HEK293T (cell line): ENCODE data around the gene AIFM3.

Experiments used
- CTCF ChIA-PET: fragments of 350-600 bp; formaldehyde crosslinking; extraction: SDS; loops from one replicate; lab custom pipeline; 2021; ENCODE audit warnings: antibody characterized with exemption, inconsistent platforms; lab: Yijun Ruan, JAX
- POLR2A ChIA-PET: fragments of 350-600 bp; formaldehyde crosslinking; extraction: SDS; loops from one replicate; lab custom pipeline; 2020; ENCODE audit warnings: antibody characterized with exemption, inconsistent platforms; lab: Yijun Ruan, JAX
- DNase-seq: peaks from one replicate; pipeline ENCODE4 v3.0.0; 2012; ENCODE audit warnings: mixed read lengths; ENCODE audit errors: extremely low spot score
- ARNT ChIP-seq: fragments of 450-650 bp; IDR thresholded peaks from 2 replicates; pipeline ENCODE4 v1.6.1; 2017; ENCODE audit warnings: mild to moderate bottlenecking
- BHLHE40 ChIP-seq: fragments of 450-650 bp; IDR thresholded peaks from 2 replicates; pipeline ENCODE4 v1.6.1; 2016; ENCODE audit warnings: mild to moderate bottlenecking, moderate library complexity, borderline replicate concordance
- CTBP1 ChIP-seq: fragments of 450-650 bp; IDR thresholded peaks from 2 replicates; pipeline ENCODE4 v1.6.1; 2016; ENCODE audit warnings: borderline replicate concordance
- ELF4 ChIP-seq: fragments of 450-650 bp; IDR thresholded peaks from 2 replicates; pipeline ENCODE4 v1.6.1; 2017; ENCODE audit warnings: antibody characterized with exemption
- FOXA1 ChIP-seq: fragments of 450-650 bp; IDR thresholded peaks from 2 replicates; pipeline ENCODE4 v1.6.1; 2016; ENCODE audit warnings: mild to moderate bottlenecking
- FOXK2 ChIP-seq: fragments of 450-650 bp; IDR thresholded peaks from 2 replicates; pipeline ENCODE4 v1.6.1; 2016; ENCODE audit warnings: mild to moderate bottlenecking
- FOXM1 ChIP-seq: fragments of 450-650 bp; IDR thresholded peaks from 2 replicates; pipeline ENCODE4 v1.6.1; 2017; ENCODE audit warnings: mild to moderate bottlenecking, borderline replicate concordance
- HDGF ChIP-seq: fragments of 450-650 bp; IDR thresholded peaks from 2 replicates; pipeline ENCODE4 v1.6.1; 2017; ENCODE audit warnings: antibody characterized with exemption, borderline replicate concordance
- L3MBTL2 ChIP-seq: fragments of 450-650 bp; conservative IDR thresholded peaks from 2 replicates; pipeline ENCODE4 v1.6.1; 2016; ENCODE audit warnings: mild to moderate bottlenecking
- LEF1 ChIP-seq: fragments of 450-650 bp; IDR thresholded peaks from 2 replicates; pipeline ENCODE4 v1.6.1; 2017; ENCODE audit warnings: mild to moderate bottlenecking, borderline replicate concordance
- NFRKB ChIP-seq: fragments of 450-650 bp; IDR thresholded peaks from 2 replicates; pipeline ENCODE4 v1.6.1; 2016; ENCODE audit warnings: mild to moderate bottlenecking, moderate library complexity
- SP1 ChIP-seq: fragments of 450-650 bp; IDR thresholded peaks from 2 replicates; pipeline ENCODE4 v1.6.1; 2017
- SUZ12 ChIP-seq: fragments of 450-650 bp; IDR thresholded peaks from 2 replicates; pipeline ENCODE4 v1.6.1; 2016; ENCODE audit warnings: mild to moderate bottlenecking
- TARDBP ChIP-seq: fragments of 450-650 bp; IDR thresholded peaks from 2 replicates; pipeline ENCODE4 v1.6.1; 2016
- ZNF384 ChIP-seq: fragments of 450-650 bp; IDR thresholded peaks from 2 replicates; pipeline ENCODE4 v1.6.1; 2016
- TF ChIP-seq, protein P1 (sequence below): fragments of 450-650 bp; IDR thresholded peaks from 2 replicates; pipeline ENCODE4 v1.6.1; 2016

AIFM3 gene

DNA sequence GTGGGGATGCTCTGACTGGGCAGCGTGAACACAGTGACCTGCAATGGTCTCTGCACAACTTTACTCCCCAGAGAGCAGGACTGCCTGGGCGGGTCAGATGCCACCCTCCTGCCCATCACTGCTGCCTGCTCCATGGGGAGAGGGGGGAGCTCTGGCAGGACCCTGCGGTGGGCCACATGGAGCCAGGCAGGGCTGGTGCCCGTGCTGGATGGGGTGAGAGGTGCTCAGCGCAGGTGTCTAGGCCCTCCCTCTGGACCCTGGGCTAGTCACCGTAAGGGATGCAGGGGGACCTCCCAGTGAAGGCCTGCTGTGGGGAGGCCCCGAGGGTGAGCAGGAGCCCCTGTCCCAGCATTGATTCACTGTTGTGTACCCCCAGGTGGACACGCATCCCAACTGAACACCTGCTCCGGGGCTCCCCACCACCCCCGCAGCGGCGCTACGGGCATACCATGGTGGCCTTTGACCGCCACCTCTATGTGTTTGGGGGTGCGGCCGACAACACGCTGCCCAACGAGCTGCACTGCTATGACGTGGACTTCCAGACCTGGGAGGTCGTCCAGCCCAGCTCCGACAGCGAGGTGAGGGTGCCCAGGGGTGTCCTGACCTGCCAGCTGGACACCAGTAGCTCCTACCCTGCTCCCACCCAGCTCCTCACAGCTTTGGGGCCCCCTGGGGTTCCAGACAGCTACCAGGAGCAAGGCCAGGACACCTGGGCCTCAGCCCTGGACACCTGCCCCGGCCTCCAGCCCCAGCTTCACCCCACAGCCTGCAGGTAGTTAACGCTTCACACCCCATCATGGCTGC, 24.4 kb downstream of the AIFM3 start:
- DNase-seq: no peak
- ChIA-PET POLR2A (interaction anchor here (3.4 to 5.5 kb wide), 3 partner anchors 8 to 11 kb away, joined by 21 to 43 read pairs (median 28); partner anchors contain the start of genes LZTR1 and THAP7), CTCF (no interaction called here)
- TF ChIP-seq SUZ12 (no peak), HDGF (no peak), ELF4 (no peak), FOXA1 (no peak)
- TF ChIP-seq, protein P1, sequence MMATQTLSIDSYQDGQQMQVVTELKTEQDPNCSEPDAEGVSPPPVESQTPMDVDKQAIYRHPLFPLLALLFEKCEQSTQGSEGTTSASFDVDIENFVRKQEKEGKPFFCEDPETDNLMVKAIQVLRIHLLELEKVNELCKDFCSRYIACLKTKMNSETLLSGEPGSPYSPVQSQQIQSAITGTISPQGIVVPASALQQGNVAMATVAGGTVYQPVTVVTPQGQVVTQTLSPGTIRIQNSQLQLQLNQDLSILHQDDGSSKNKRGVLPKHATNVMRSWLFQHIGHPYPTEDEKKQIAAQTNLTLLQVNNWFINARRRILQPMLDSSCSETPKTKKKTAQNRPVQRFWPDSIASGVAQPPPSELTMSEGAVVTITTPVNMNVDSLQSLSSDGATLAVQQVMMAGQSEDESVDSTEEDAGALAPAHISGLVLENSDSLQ: no peak

DNA sequence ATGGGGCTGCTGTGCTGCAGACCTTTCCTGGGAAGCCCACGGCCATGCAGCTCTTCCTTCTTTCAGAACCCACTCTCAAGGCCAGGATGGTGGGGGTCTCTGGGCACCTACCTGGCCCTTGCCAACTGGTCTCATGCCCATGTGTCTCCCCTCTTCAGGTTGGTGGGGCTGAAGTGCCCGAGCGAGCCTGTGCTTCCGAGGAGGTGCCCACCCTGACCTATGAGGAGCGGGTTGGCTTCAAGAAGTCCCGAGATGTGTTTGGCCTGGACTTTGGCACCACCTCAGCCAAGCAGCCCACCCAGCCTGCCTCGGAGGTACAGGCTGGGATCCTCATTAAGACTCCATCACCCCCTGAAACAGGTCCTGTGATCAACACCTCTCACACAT, 25.0 kb downstream of the AIFM3 start:
- TF ChIP-seq CTBP1: no peak
- TF ChIP-seq, protein P1: no peak
- TF ChIP-seq LEF1: no peak
- no peak for TF ChIP-seq HDGF
- no peak for TF ChIP-seq ARNT
- no peak for TF ChIP-seq SUZ12
- TF ChIP-seq TARDBP: no peak
- TF ChIP-seq FOXM1: no peak
- TF ChIP-seq NFRKB: no peak
- no peak for TF ChIP-seq L3MBTL2
- TF ChIP-seq BHLHE40: no peak
- no peak for TF ChIP-seq ELF4
- no peak for TF ChIP-seq SP1
- no peak for TF ChIP-seq ZNF384
- no peak for TF ChIP-seq FOXA1
- DNase-seq: no peak
- CTCF ChIA-PET: no interaction called here
- POLR2A ChIA-PET: interaction anchor here (4.6 to 5.5 kb wide), 2 partner anchors 11 kb away, joined by 28 to 43 read pairs; partner anchors contain the start of genes LZTR1 and THAP7

DNA sequence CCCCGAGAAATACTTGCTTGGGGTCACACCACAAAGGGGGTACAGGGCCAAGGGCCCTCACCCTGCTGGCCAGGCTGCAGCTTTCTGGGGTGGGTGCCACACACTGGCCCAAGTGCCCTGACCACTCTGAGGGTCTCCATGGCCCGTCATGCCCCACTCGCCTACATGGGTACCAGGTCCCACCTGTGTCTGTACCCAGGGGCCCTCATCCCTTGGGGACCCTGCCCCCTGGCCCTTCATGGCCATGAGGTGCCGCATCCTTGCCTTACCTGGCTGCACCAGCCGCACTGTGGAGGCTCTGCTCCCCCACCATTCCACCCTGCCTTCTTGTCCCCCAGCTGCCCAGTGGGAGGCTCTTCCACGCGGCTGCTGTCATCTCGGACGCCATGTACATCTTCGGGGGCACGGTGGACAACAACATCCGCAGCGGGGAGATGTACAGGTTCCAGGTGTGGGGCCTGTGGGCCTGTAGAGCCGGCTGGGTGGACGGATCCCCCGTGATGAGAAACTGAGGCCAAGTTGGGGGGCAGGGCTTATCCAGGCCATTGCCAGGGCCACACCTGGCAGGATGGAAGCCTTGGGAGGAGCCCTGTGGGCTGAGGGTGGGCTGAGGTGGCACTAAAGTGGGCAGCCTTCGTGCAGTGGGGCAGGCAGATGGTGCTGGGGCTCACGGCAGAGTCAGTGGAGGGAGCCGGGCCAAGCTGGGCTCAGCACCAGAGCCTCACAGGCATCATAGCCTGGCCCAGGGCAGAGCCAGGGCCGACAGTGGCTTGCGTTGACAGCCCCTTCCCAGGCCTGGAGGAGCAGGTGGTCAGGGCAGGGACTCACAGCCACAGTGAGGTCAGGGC, 25.6 kb downstream of the AIFM3 start:
- ChIA-PET POLR2A (interaction anchor here (4.6 to 5.5 kb wide), 2 partner anchors 10 to 11 kb away, joined by 28 to 43 read pairs; partner anchors contain the start of genes LZTR1 and THAP7), CTCF (no interaction called here)
- TF ChIP-seq FOXM1: no peak
- no peak for TF ChIP-seq L3MBTL2
- no peak for TF ChIP-seq NFRKB
- no peak for TF ChIP-seq SUZ12
- TF ChIP-seq SP1: no peak
- TF ChIP-seq CTBP1: no peak
- TF ChIP-seq, protein P1: no peak
- TF ChIP-seq ARNT: no peak
- TF ChIP-seq ELF4: no peak
- TF ChIP-seq TARDBP: no peak
- DNase-seq: no peak

DNA sequence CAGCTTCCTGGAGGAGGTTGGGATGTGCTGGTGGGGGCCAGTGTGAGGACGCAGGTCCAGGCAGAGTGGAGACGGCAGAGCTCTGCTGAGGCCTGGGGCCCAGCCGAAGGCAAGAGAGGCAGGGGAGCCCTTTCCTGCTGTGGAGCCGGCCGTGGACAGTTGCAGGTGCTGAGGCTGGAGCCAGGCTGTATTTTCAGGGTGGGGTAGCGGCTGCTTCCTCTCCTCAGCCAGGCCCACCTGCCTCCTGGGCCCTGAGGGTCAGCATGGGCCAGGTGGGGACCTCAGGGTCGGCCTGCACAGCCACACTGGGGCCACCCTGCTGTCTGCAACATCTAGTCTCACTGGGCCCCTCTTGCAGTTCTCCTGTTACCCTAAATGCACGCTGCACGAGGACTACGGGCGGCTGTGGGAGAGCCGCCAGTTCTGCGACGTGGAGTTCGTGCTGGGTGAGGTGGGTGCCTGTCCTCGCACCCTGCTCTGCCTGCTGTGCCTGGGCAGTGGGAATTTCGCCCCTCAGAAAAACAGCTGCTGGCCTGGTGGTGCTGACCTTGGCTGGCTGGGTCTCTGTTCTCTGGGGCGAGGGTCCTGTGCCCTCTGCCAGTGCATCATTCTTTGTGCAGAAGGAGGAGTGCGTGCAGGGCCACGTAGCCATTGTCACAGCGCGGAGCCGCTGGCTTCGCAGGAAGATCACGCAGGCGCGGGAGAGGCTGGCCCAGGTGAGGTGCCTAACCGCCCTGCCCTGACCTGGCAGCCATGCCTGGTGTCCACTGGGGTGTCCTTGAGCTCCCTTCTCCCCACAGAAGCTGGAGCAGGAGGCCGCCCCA, 26.5 kb downstream of the AIFM3 start:
- POLR2A ChIA-PET: interaction anchor here (4.6 to 5.5 kb wide), 2 partner anchors 9 to 12 kb away, joined by 28 to 43 read pairs; partner anchors contain the start of genes LZTR1 and THAP7
- TF ChIP-seq, protein P1: no peak
- no peak for TF ChIP-seq BHLHE40
- TF ChIP-seq NFRKB: no peak
- CTCF ChIA-PET: no interaction called here
- DNase-seq: no peak

DNA sequence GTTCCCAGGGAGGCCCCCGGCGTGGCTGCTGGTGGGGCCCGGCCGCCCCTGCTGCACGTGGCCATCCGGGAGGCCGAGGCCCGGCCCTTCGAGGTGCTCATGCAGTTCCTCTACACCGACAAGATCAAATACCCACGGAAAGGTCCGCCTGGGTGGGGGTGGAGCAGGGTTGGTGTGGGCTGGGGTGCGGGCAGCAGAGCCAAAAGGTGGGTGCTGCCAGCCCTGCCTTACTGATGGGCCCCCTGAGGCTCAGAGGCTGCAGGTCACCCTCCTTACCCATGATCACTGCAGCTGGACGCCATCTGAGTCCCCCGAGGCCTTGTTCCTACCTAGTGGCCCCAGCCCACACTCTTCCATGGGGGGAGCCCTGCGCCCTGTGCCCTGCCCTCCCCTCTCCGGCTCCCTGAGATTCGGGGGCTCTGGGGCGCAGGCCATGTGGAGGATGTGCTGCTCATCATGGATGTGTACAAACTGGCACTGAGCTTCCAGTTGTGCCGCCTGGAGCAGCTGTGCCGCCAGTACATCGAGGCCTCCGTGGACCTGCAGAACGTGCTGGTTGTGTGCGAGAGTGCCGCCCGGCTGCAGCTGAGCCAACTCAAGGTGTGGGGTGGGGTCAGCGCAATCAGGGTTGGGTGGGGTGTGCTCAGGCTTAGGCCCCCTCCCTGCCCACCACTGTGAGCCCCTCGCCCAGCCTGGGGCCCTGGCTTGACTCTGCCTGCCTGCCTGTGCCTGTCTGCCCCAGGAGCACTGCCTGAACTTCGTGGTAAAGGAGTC, 27.3 kb downstream of the AIFM3 start:
- ChIA-PET CTCF (no interaction called here), POLR2A (interaction anchor here (5.5 kb wide), 1 partner anchor 13 kb away, joined by 43 read pairs; the partner anchor contains the start of gene LZTR1)
- TF ChIP-seq SP1 (no peak), ARNT (no peak), TARDBP (no peak), FOXK2 (no peak), SUZ12 (no peak), FOXA1 (no peak), CTBP1 (no peak), FOXM1 (no peak), NFRKB (no peak), ELF4 (no peak), LEF1 (no peak), L3MBTL2 (no peak), ZNF384 (no peak), HDGF (no peak), BHLHE40 (no peak)
- TF ChIP-seq, protein P1: no peak
- no peak for DNase-seq
